Hematopoietic multipotent progenitor cell treated with erythropoietin and hydrocortisone succinate and interleukin-3 and kit ligand, for 8 days (in vitro differentiated cells): Measurements from ENCODE around the gene OR5C1.
"Not testable (repeated sequence)": the region's sequence is repeated elsewhere in the genome, so short reads cannot be mapped to it uniquely, and the experiment has no call there.

Source experiments
- DNase-seq: peaks from one replicate; pipeline ENCODE4 v3.0.0-alpha.2; 2015

The OR5C1 gene

DNA sequence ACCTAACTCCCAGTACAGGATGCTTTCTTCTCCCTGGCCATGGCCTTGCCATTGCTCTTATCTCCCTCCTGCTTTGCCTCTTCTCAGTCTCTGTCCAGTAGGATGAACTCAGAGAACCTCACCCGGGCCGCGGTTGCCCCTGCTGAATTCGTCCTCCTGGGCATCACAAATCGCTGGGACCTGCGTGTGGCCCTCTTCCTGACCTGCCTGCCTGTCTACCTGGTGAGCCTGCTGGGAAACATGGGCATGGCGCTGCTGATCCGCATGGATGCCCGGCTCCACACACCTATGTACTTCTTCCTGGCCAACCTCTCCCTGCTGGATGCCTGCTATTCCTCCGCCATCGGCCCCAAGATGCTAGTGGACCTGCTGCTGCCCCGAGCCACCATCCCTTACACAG is at the start of gene OR5C1:
Gene OR5C1 (plus strand): TSS at position 103 of the 400 bp plus-strand sequence. CDS start 0 bp downstream, at position 103.
- DNase-seq: no peak

- no peak for DNase-seq
Observed at GRCh38 chr9:122742003-122742402, 46.7 kb upstream of the OR5C1 start, which contains the start of gene OR1L6. TSS of gene OR1L6 (plus strand) at chr9:122742303. CDS start at chr9:122749848, 7,545 bp downstream.

DNA sequence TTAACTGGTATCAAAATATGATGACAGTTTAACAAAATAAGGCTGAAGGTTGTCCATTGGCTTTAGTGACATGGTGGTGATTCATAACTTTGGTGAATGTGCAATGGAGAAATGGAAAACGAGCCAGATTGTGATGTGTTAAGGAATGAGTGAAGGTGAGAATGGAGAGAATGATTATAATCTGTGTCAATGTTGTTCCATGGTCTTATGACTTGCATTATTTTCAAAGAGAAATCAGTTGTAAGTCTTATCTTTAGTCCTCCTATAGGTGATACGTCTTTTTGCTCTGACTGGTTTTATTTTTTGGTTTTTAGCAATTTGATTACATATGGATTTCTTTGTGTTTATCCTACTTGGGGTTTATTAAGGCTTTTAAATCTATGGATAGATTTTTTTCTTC is 33.9 kb upstream of the OR5C1 start:
- DNase-seq: no peak

DNA sequence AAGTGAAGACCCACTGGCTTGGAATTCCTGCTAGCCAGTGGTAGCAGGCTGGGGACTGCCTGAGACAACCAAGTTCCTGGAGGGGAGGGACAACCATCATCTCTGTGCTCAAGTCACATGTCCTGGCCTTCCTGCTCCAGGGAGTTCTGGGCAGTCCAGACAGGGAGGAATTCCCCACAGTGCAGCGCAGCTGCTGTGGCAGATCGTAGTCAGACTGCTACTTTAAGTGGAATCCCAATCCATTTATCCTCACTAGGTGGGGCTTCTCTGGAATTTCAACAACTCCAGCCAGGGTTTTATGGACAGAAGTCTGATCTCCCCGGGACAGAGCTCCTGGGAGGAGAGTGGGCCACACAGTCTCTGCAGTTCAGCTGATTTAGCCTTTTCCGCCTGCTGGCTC is 20.9 kb upstream of the OR5C1 start:
- DNase-seq: no peak

DNA sequence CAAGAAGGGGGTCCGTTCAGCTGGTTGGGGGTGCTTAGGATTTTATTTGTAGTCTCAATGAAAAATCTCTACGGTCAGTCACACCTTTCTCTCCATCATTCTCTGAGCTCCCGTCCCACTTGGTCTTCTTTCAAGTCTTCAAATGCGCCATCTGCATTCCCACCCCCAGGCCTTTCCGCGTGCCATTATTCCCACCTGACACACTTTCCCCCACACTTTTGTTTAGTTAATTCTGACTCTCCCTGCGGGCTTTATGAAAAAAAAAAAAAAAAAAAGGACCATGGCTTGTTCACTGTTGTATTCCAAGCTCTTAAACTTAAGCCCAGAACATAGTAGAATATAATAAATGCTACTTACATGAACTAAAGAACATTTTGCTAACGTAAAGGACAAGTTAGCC is 11.7 kb upstream of the OR5C1 start:
- no peak for DNase-seq

- DNase-seq: no peak
Observed at GRCh38 chr9:122777935-122778627, 10.7 kb upstream of the OR5C1 start.

DNA sequence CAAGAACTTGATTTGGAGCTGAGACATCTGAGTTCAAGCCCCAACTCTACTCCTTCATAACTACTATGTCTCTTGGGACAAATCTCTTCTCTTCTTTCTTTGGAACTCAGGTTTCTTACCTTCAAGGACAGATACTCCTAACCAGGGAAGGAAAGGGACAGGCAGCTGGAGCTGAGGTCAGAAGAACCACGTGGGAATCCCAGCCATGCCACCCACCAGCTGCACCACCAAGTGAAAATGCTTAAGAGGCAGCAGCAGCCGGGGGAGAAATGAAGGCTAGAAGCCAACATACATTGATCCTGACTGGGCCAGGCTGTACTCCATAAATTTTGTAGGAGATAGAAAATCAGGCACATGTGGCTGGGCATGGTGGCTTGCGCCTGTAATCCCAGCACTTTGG is 9.6 kb upstream of the OR5C1 start:
- no peak for DNase-seq

GRCh38 chr9:122780026-122780425 is 8.7 kb upstream of the OR5C1 start:
- no peak for DNase-seq

GRCh38 chr9:122781671-122782070 is 7.1 kb upstream of the OR5C1 start:
- DNase-seq: no peak

DNA sequence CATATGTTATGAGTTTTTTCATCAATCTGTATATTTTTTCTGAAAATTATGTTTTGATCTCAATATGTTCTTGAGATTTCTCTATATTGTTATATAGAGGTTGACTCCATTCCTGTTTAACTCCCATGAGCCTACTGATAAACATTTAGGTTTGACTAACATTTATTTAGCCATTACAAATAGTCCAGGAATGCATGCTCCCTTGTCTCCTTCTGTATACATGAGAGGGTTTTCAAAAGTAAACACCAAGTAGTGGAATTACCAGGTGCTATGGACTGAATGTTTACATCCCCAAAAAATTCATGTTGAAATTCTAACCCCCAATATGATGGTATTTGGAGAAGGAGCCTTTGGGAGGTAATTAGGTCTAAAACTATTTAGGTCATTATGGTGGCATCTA is 3.5 kb upstream of the OR5C1 start:
- DNase-seq: no peak

GRCh38 chr9:122786338-122786737 is 2.4 kb upstream of the OR5C1 start:
- no peak for DNase-seq

DNA sequence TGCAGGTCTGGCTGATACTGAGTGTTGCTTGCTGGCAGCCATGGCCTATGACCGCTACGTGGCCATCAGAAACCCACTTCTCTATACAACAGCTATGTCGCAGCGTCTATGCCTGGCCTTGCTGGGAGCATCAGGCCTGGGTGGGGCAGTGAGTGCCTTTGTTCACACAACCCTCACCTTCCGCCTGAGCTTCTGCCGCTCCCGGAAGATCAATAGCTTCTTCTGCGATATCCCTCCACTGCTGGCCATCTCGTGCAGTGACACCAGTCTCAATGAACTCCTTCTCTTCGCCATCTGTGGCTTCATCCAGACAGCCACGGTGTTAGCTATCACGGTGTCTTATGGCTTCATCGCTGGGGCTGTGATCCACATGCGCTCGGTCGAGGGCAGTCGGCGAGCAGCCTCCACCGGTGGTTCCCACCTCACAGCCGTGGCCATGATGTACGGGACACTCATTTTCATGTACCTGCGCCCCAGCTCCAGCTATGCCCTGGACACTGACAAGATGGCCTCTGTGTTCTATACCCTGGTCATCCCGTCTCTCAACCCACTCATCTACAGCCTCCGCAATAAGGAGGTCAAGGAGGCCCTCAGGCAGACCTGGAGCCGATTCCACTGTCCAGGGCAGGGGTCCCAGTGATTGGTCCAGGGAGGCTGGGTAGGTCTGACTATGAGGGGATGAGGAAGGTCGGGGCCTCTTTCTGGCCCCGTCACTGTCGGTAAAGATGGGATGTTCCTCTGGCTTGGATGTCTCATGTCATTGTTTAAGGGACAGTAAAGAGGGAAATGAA is 718 bp downstream of the OR5C1 start:
- no peak for DNase-seq

DNA sequence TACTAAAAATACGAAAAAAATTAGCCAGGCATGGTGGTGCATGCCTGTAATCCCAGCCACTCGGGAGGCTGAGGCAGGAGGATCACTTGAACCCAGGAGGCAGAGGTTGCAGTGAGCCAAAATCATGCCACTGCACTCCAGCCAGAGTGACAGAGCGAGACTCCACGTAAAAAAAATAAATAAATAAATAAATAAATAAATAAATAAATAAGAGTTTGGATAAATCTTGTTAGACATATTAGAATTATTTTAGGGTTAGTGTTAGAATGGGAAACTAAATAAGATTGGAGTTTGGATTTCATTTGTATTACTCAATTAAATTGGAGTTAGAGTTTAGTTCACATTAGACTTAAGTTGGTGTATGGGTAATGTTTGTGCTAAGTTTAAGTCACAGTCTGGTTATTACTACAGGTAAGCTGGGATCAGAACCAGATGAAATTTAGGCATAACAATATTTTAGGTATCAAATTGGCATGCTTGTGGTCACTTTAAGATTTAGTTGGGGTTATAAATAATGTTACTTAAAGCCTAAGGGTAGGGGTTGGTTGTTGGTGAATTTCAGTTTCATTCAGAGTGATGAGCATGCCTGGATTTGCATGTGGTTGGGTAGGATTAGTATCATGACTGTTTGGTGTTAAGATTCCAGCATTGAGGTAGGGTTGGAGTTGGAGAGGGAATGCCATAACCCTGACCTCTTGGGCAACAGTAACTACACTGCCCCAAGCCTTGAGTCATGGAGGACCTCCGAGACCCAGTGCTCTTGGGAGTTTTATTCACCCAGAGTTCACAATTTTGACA is 3.3 kb downstream of the OR5C1 start:
- no peak for DNase-seq

- DNase-seq: no peak
Observed at GRCh38 chr9:122797316-122798063, 8.8 kb downstream of the OR5C1 start.

GRCh38 chr9:122800066-122801060 is 11.6 kb downstream of the OR5C1 start, which contains the start of gene OR1K1:
TSS of gene OR1K1 (plus strand) at chr9:122800123. CDS start at chr9:122800123, 0 bp downstream.
- DNase-seq: no peak

DNA sequence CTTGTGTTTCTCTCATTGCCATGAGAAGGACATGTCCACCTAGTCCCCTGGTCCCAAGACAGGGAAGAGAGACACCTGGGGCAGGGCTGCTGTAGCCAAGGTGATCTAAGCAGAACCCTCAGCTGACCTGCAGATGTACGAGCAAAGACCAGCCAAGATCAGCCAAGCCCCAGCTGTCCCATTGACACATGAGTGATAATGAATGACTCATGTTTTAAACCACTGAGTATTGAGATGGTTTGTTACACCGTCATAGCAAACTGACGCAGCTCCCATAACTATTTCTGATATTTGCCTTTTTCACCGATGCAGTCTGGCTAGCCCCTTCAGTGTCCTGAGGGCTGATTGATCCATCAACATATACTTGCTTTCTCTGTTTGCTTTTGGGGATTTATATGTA is 17.9 kb downstream of the OR5C1 start:
- no peak for DNase-seq

DNA sequence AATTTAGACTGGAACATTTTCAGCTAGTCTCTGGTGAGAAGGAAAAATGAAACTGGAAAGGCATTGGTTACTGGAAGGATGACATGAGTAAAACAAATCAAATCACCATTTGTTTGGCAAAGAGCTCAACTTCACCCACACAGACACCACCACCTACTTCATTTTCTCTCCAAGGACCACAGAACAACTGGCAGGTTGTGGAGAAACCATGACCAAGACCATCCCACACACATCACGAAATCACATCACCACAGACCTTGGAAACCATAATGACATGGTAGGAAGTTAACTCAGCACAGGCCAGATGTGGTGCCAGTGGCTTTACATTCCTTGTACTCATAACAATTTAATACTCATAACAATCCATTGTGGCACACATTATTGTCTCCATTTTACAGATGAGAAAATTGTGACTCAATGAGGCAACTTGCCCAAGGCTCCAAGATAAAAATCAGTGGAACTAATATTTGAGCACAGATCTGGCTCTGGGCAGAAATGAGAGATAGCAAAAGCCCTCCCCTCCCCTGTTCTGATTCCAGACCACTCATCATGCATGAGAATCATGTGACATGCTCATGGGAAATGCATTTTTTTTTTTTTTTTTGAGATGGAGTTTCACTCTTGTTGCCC is 18.7 kb downstream of the OR5C1 start:
- DNase-seq: no peak

- DNase-seq: no peak
Observed at GRCh38 chr9:122808141-122808540, 19.4 kb downstream of the OR5C1 start.

DNA sequence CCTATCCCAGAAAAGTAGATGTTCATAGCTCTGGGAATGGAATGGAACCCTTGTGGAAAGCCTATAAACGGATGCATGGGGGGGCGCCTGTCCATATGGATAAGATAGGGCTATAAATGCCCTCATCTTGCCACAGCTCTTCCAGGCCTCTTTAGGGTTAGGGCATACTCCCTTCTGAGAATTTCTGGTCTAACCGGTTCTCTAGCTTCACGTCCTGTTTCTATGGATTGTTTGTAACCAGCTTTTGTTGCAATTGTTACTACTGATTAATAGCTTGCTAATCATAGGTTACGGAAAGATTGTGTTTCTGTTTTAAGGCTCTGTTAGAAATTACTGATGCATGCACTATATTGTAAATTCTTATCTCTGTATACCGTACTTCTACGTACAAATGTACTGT is 20.5 kb downstream of the OR5C1 start:
- DNase-seq: not testable (repeated sequence)

DNA sequence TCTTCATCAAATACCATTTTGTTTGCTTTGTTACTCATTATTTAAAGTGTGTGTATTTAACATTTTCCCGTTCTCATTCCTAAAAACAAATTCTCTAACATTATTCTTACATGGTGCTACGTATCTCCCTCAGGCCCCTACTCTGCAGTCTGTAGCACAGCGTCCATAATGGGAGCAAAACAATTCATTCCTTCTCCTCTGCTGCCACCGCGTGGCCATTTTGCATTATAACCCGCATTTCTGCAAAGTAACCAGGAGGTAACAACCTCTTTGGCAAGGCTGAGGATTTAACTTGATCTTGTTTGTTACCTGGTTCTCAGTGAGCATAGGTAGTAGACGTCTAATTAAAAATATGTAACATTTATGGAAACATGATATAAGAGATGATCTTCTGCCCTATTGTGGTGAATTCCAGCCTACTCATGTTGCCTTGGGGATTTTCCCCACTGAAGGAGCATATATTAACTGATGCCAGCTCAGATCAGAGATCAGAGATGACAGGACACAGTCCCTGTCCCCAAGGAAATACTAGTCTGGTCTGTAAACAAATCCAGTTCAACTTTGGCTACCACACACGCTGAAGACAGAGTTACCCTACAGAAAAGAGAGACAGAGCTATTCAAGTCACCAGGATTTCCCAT is 21.7 kb downstream of the OR5C1 start:
- peak; percentile 88 for DNase-seq
